ENCODE data around the gene FYCO1.

FYCO1 gene

GRCh38 chr3:45985532-45986302, 9.9 kb downstream of the FYCO1 start:
- Histone ChIP-seq H3K4me1 (ENCODE audit: insufficient read depth, low read length, poor library complexity, severe bottlenecking) (no peaks in the 10 kb centered on the region), H3K4me3 (ENCODE audit: low read length, poor library complexity, severe bottlenecking) (no peak overlapping the region), H3K4me2 (ENCODE audit: low read depth, low read length, poor library complexity, severe bottlenecking) (no peak overlapping the region)

GRCh38 chr3:45984331-45985312, 11.0 kb downstream of the FYCO1 start:
- peaks cover 9% of the 10 kb centered on the region for H4K20me1 ChIP-seq (ENCODE audit: insufficient read depth, low read length, poor library complexity, severe bottlenecking)
- H3K9me2 ChIP-seq (replicated peaks; ENCODE audit: low read depth, low read length): no peaks in the 10 kb centered on the region
- H3K36me3 ChIP-seq (ENCODE audit: insufficient read depth, low read length): peaks cover 50% of the 10 kb centered on the region; the same call in 1 of the 2 replicates
- peaks cover 11% of the 10 kb centered on the region; the same call in 1 of the 2 replicates for H3K79me2 ChIP-seq (ENCODE audit: insufficient read depth, low read length)
- H3K27me3 ChIP-seq (ENCODE audit: insufficient read depth, low read length, poor library complexity, severe bottlenecking): no peaks in the 10 kb centered on the region
- TF ChIP-seq CTCF (conservative IDR thresholded peaks at IDR 0.05; ENCODE audit: low read length) (no peak), EZH2phosphoT487 (IDR thresholded peaks at IDR 0.05; ENCODE audit: borderline replicate concordance) (no peak)
- H2AFZ ChIP-seq (ENCODE audit: low read length): no peak overlapping the region
- H3K4me1 ChIP-seq (ENCODE audit: insufficient read depth, low read length, poor library complexity, severe bottlenecking): no peaks in the 10 kb centered on the region
- H3K4me3 ChIP-seq (ENCODE audit: low read length, poor library complexity, severe bottlenecking): no peak overlapping the region
- no peak overlapping the region for H3K9ac ChIP-seq (ENCODE audit: low read depth, low read length, poor library complexity, severe bottlenecking)
- H3F3A ChIP-seq (ENCODE audit: low read depth): no peaks in the 10 kb centered on the region
- H3K9me3 ChIP-seq (ENCODE audit: insufficient read depth, low read depth, low read length): no peaks in the 10 kb centered on the region
- H3K4me2 ChIP-seq (ENCODE audit: low read depth, low read length, poor library complexity, severe bottlenecking): no peak overlapping the region

More at GRCh38 chr3:45985532-45986302, 9.9 kb downstream of the FYCO1 start:
- Histone ChIP-seq H3K9me3 (ENCODE audit: insufficient read depth, low read depth, low read length) (no peaks in the 10 kb centered on the region), H3F3A (ENCODE audit: low read depth) (no peaks in the 10 kb centered on the region), H3K27me3 (ENCODE audit: insufficient read depth, low read length, poor library complexity, severe bottlenecking) (no peaks in the 10 kb centered on the region), H3K9ac (ENCODE audit: low read depth, low read length, poor library complexity, severe bottlenecking) (no peak overlapping the region), H2AFZ (ENCODE audit: low read length) (no peak overlapping the region), H4K20me1 (ENCODE audit: insufficient read depth, low read length, poor library complexity, severe bottlenecking) (peaks cover 10% of the 10 kb centered on the region), H3K9me2 (replicated peaks; ENCODE audit: low read depth, low read length) (no peaks in the 10 kb centered on the region), H3K36me3 (ENCODE audit: insufficient read depth, low read length) (peaks cover 42% of the 10 kb centered on the region; the same call in 1 of the 2 replicates), H3K79me2 (ENCODE audit: insufficient read depth, low read length) (peaks cover 11% of the 10 kb centered on the region; the same call in 1 of the 2 replicates)
- no peak for TF ChIP-seq EZH2phosphoT487 (IDR thresholded peaks at IDR 0.05; ENCODE audit: borderline replicate concordance)
- TF ChIP-seq CTCF (conservative IDR thresholded peaks at IDR 0.05; ENCODE audit: low read length): no peak

GRCh38 chr3:45983770-45984169, 11.9 kb downstream of the FYCO1 start:
- H3K27me3 ChIP-seq (ENCODE audit: insufficient read depth, low read length, poor library complexity, severe bottlenecking): no peaks in the 10 kb centered on the region
- H3K4me1 ChIP-seq (ENCODE audit: insufficient read depth, low read length, poor library complexity, severe bottlenecking): no peaks in the 10 kb centered on the region
- H3K9me2 ChIP-seq (replicated peaks; ENCODE audit: low read depth, low read length): no peaks in the 10 kb centered on the region
- peaks cover 11% of the 10 kb centered on the region; the same call in 1 of the 2 replicates for H3K79me2 ChIP-seq (ENCODE audit: insufficient read depth, low read length)
- no peaks in the 10 kb centered on the region for H3K9me3 ChIP-seq (ENCODE audit: insufficient read depth, low read depth, low read length)
- H3F3A ChIP-seq (ENCODE audit: low read depth): no peaks in the 10 kb centered on the region
- H3K36me3 ChIP-seq (ENCODE audit: insufficient read depth, low read length): peaks cover 56% of the 10 kb centered on the region; the same call in 1 of the 2 replicates
- peaks cover 8% of the 10 kb centered on the region for H4K20me1 ChIP-seq (ENCODE audit: insufficient read depth, low read length, poor library complexity, severe bottlenecking)
- H3K9ac ChIP-seq (ENCODE audit: low read depth, low read length, poor library complexity, severe bottlenecking): no peak overlapping the region
- no peak overlapping the region for H3K4me3 ChIP-seq (ENCODE audit: low read length, poor library complexity, severe bottlenecking)
- TF ChIP-seq EZH2phosphoT487 (IDR thresholded peaks at IDR 0.05; ENCODE audit: borderline replicate concordance) (no peak), CTCF (conservative IDR thresholded peaks at IDR 0.05; ENCODE audit: low read length) (no peak)
- H3K4me2 ChIP-seq (ENCODE audit: low read depth, low read length, poor library complexity, severe bottlenecking): no peak overlapping the region
- H2AFZ ChIP-seq (ENCODE audit: low read length): no peak overlapping the region
